ENCODE results near the gene MCM3. TPM values are rescaled to one million over a fixed set of nuclear protein-coding genes. Genes with fewer than 3 reads are reported as not detected.

The MCM3 gene
- total RNA-seq, 1 donor from 2014 or later, result 23.4 TPM

GRCh38 chr6:52221302-52221701 lies 63.2 kb downstream of the MCM3 start:
- no peak for TF ChIP-seq CTCF (IDR thresholded peaks at IDR 0.05; ENCODE audit: insufficient read depth, low read length, severe bottlenecking)
- no peak for DNase-seq (ENCODE audit: low read depth)
- Histone ChIP-seq H3K4me3 (ENCODE audit: low read depth, low read length) (no peak overlapping the region), H3K36me3 (ENCODE audit: control insufficient read depth, insufficient read depth, low read length) (no peaks in the 10 kb centered on the region), H3K27me3 (ENCODE audit: control insufficient read depth, insufficient read depth, low read length) (peaks cover 1% of the 10 kb centered on the region)
- no peak for FAIRE-seq

GRCh38 chr6:52217761-52218160 lies 66.8 kb downstream of the MCM3 start:
- TF ChIP-seq CTCF (IDR thresholded peaks at IDR 0.05; ENCODE audit: insufficient read depth, low read length, severe bottlenecking), result no peak
- Histone ChIP-seq H3K27me3 (ENCODE audit: control insufficient read depth, insufficient read depth, low read length) (peaks cover 1% of the 10 kb centered on the region), H3K36me3 (ENCODE audit: control insufficient read depth, insufficient read depth, low read length) (no peaks in the 10 kb centered on the region), H3K4me3 (ENCODE audit: low read depth, low read length) (no peak overlapping the region)
- no peak for FAIRE-seq
- DNase-seq (ENCODE audit: low read depth), result no peak

- no peak for DNase-seq (ENCODE audit: low read depth)
- TF ChIP-seq CTCF (IDR thresholded peaks at IDR 0.05; ENCODE audit: insufficient read depth, low read length, severe bottlenecking), result no peak
- peaks cover 1% of the 10 kb centered on the region for H3K27me3 ChIP-seq (ENCODE audit: control insufficient read depth, insufficient read depth, low read length)
- no peak overlapping the region for H3K4me3 ChIP-seq (ENCODE audit: low read depth, low read length)
- no peaks in the 10 kb centered on the region for H3K36me3 ChIP-seq (ENCODE audit: control insufficient read depth, insufficient read depth, low read length)
- FAIRE-seq, result no peak
Measured at GRCh38 chr6:52216932-52217575, 67.5 kb downstream of the MCM3 start.

GRCh38 chr6:52215787-52216186 lies 68.8 kb downstream of the MCM3 start:
- FAIRE-seq (no peak), DNase-seq (ENCODE audit: low read depth) (no peak)
- Histone ChIP-seq H3K36me3 (ENCODE audit: control insufficient read depth, insufficient read depth, low read length) (no peaks in the 10 kb centered on the region), H3K27me3 (ENCODE audit: control insufficient read depth, insufficient read depth, low read length) (no peaks in the 10 kb centered on the region), H3K4me3 (ENCODE audit: low read depth, low read length) (no peak overlapping the region)
- no peak for TF ChIP-seq CTCF (IDR thresholded peaks at IDR 0.05; ENCODE audit: insufficient read depth, low read length, severe bottlenecking)

Other genes with a start within 250 kb of the MCM3 start
- not detected in 2 replicates for gene PKHD1, start 197.1 kb downstream of the MCM3 start, total RNA-seq
- gene IL17A, start 98.4 kb downstream of the MCM3 start, total RNA-seq, result not detected in 2 replicates
- gene IL17F, start 40.2 kb downstream of the MCM3 start, total RNA-seq, result not detected in 2 replicates
- gene PAQR8, start 77.4 kb upstream of the MCM3 start, total RNA-seq, result 1.3 and 5.6 TPM in 2 replicates
- gene EFHC1, start 135.6 kb upstream of the MCM3 start, total RNA-seq, result 4.5 and 6.6 TPM in 2 replicates